Stimulated activated CD4-positive, alpha-beta T cell treated with anti-CD3 and anti-CD28 coated beads, Interleukin-12 subunit alpha, Interleukin-12 subunit beta, amount 100 ng/mL, for 48 hours (primary cell): ENCODE data around the gene TCFL5.

Source experiments
- DNase-seq, 3 donors: peaks; one replicate each; pipeline ENCODE4 v3.0.0-alpha.2; 2020; ENCODE audit warnings: low read depth in 2 of 3, low spot score in 1 of 3

Gene TCFL5

DNA sequence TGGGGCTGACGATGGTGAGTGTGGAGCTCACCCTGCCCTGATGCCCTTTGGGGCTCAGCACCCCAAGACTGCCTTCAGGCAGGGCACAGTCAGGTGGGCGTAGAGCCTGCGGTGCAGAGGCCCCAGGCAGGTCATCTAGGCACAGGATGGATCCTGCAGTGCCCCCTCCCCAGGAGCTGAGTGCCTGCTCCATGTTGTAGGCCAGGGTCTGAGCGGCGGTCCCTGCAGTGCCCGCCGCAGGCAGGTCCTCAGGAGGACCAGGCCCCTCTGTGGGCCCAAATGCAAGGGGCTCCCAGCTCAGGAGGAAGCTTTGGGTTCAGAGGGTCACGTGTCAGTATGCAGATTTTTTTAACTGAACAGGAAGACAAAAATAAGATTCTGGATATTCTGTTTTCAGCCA, 62.6 kb downstream of the TCFL5 start:
- no peak for DNase-seq

DNA sequence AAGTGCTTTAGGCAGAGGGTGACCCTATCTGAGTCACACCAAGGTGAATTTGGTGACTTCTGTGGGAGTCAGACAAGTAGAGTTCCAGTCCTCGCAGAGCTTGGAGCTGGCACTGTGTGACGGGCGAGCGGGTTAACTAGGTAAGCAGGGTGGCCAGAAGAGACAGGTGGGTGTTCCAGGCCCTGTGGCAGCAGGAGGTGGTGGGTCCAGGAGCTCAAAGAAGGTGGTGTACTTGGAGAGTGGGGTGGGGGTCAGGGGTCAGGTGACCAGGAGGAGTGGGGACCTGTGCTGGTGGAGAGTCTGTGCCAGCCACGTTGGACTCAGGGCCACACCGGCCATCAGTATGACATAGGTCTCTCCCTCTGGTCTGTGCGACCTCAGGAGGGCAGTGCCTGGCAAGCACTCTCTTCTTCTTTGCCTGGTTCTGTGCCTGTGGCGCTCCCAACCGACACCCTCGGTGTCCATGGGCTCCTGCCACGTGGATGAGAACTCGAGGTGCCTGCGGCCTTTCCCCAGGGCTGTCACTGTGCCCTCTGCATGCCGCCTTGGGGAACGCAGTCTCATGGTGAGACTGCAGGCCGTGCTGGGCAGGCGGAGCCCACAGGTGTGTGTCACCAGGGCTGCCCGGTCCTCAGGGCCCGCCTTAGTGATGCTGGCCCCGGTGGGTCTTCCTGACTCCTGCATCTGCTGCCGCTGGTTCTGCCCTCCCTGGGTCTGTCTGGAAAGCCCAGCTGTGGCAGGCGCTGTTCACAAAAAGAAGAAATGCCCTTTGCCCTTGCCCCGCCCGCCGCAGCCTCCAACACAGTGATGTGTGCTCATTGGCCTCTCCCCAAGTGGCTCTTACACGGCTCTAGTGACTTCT, 63.7 kb downstream of the TCFL5 start:
- no peak for DNase-seq

DNA sequence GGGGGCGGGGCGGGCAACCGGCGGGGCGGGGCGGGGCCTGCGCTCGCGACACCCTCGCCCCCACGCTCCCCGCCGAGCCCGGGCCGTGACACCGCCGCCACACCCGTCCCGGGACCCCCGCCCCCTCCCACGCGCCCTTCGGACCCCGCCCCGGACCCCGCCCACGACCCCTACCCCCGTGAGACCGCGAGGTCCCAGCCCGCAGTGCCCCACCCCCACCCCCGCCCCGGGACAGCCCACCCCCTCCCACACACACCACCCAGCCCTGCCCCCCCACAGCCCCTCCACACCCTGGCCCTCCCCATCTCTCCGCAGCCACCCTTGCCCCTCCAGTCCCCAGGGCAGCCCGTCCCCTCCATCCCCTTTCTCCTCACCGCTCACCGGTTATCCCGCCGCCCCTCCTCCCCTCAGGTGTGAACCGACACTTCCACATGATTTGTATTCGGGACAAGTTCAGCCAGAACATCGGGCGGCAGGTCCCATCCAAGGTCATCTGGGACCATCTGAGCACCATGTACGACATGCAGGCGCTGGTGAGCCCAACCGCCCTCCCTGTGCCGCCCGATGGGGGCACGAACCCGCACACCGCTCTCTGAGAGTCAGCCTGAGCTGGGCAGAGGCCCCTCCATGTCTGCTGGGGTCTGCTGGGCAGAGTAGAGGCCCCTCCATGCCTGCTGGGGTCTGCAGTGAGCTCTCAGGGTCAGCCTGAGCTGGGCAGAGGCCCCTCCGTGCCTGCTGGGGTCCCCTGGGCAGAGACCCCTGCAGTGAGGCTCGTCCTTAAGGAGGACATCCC, 64.7 kb downstream of the TCFL5 start:
- DNase-seq = no peak

DNA sequence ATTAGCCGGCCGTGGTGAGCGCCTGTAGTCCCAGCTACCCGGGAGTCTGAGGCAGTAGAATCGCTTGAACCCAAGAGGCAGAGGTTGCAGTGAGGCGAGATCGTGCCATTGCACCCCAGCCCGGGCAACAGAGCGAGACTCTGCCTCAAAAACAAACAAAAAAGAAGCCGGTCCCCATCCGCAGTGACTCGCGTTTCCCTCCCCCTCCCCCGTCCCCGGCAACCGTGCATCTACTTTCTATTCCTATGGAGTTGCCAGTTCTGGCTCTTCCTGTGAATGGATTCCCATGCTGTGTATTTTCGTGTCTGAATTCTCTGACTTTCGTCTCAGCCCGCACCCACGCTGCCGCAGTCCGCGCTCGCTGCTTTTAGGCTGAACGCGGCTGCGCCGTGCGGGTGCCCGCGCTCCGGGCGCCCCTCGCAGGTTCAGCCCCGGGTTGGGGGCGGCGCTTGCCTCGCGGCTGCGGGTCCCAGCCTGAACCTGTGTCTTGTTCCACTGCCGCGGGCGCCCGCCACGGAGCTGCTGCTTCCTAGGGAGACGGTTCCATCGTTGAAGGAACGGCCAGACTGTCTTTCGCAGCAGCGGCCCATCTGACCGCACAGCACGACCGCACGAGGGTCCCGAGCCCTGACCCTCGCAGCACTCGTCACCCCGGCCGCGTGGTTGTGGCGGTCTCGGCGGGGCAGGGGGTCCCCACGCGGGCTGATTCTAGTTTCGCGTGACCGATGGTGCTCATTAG, 66.4 kb downstream of the TCFL5 start:
- peak; percentile 40 to 63 (median 45) for DNase-seq

DNA sequence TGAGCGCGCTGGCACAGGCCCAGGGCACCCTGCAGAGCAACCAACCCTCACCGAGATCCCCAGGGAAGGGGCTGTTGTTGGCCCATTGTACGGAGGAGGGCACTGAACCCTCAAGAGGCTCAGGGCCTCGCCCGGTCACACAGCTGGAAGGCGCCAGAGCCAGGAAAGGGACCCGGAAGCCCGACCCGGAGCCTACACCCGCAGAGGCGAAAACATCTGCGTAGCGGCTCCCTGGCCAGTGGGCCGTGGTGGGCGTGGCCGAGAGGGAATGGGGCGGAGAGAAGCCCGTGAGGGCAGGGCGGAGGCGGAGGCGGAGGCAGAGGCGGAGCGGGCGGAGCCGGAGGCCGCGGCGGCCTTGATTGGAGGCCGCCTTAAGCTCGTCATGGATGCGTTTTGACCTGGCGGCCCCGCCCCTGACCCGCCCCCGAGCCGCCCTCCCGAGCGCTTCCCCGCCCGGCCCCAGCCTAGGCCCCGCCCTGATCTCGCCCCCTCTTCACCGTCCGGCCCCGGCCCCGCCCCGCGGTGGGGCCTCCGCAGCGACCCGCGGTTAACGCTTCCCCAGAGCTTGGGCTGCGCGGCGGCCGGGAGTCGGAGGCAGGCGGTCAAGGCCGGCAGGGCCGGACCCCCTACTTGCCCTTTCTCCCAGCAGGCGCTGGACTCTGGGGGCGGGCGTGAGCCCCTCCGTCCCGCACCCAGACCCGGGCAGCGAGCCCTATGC, 67.5 kb downstream of the TCFL5 start:
- DNase-seq = peak; percentile 89 to 96 (median 95)

DNA sequence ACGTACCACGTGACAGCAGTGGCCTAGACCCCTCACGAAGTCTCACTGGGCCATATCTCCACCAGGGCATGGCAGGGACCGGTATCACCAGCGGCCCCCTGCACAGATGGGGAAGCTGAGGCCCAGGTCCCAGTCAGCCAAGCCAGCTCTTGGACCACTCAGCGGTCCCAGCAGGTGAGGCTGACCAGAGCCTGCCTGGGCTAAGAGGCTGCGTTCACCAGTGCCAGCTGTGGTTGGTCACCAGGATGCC, 67.9 kb downstream of the TCFL5 start:
- DNase-seq = no peak

DNA sequence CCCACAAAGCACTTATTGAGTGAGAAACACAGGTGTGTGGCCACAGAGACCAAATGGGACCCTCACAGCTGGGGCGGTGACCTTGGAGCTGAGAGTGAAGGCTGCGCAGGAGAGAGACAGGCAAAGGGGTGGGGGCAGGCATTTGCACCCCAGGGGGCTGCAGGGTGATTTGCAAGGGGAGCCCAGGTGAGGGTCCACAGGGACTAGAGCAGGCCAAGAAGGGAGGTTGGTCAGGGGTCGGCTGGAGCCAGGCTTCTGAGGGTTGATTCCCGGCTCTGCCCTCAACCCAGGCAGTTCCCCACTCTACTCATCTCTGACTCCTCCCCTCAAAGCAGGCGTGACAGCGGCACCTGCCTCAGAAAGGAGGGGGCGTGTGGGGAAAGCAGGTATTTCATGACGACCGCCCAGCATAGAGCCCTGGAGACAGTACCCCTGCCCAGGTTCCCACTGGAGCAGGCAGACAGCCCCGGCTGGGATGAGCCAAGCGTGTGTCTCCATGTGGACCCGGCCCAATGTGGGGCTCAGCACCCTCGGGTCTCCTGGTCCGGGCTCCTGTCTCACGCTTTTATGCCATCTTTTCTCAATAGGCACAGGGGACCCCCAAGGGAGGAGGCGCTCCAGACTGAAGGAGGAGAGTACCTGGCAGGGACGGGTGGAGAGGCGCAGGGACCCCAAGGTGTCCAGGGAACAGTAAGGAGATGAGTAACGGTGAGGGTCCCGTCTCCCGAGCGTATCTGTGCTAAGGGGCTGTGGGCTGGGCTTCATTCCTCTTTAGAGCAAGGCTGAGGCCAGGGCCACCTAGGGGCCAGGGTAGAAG, 68.5 kb downstream of the TCFL5 start:
- no peak for DNase-seq

DNA sequence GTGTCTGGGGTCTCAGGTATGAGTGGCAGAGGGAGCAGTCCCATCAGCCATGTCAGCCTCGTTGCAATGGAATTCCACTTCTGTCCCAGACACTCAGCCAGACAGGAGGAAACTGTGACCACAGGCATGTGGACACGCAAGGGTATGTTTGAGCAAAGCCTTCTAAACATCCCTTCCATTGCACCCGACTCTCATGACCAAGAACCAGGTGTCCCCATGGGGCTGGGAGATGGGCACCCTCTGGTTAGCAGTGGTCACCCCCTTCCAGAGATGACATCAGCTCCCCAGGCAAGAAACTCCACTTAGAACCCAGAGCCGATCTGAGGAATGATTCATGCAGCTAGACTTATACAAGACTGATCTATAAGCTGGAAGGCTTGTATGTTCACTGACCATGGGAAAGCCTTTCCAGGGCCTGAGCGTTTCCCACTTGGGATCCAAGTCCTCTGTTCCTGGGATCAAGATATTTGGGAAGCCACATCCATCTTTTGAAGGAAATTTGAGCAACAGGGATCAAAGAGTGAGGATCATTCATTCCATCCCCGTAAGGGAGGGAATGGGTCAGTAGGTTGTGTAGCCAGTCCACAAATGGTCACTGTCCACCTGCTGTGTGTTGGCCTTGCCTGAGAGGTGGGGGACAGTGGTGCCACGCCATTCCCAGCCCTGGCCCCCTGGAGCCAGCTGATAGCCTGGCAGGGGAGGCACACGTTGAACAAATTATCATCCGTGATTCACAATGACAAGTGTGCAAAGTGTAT, 69.3 kb downstream of the TCFL5 start:
- DNase-seq = no peak

DNA sequence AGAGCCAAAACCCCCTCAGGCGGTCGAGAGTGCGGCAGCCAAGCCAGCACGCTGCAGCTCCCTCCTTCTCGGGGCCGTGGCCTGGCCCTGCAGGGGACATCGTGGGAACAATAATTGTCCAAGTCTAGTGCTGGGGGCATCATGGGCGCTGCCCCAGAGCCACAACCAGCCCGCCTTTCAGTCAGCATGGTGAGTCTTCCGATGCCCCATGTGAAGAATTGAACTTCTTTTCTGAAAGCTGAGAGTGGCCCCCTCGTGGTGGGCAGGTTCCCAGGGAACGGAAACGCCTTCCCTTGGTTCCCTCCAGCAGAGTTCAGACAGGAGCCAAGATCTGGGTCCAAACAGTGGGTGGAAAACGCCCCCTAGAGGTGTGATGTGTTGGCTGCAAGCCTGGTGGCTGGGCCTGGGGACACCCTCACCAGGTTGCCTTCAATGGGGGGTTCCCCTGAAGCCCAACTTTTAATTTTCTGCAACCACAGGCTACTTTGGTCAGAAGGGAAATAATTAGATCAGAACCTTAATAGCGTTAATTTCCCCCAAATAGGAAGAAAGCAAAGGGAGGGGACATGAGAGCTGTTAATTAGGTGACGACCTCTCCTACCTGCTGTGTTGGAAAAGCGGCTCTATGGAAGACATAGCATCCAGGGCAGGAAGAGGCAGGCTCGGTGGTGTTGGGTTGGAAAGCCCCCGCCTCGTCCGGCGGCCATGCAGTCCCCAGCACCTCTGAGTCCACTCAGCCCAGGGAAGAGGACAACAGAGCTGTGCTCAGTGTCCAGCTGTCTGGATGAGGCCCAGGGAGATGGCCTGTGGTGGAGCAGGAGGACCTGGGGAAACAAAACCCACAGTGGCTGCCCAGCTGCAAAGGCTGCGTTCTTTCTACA, 70.1 kb downstream of the TCFL5 start:
- peak; percentile 61 to 82 (median 68) for DNase-seq
